Endodermal cell (in vitro differentiated cells): ENCODE data around the gene DGKB. TPM values are rescaled to one million over a fixed set of nuclear protein-coding genes. Genes with fewer than 3 reads are reported as not detected.
A peak's percentile ranks its signal among the peaks of the same experiment; 100 is the strongest.

Source experiments
- DNase-seq: peaks from one replicate; pipeline ENCODE4 v3.0.0-alpha.2; 2017
- H3K27ac ChIP-seq: 2 replicates; pipeline ENCODE4 v1.5.1; 2013; ENCODE audit warnings: mild to moderate bottlenecking, low read depth, low read length, moderate library complexity
- H3K27me3 ChIP-seq: 2 replicates; pipeline ENCODE4 v1.6.1; 2013; ENCODE audit warnings: mild to moderate bottlenecking, low read length, moderate library complexity; ENCODE audit not compliant: insufficient read depth, control insufficient read depth, poor library complexity, severe bottlenecking
- H3K36me3 ChIP-seq: 2 replicates; pipeline ENCODE4 v1.7.0; 2013; ENCODE audit warnings: mild to moderate bottlenecking, low read length, moderate library complexity; ENCODE audit not compliant: control insufficient read depth, insufficient read depth
- H3K4me1 ChIP-seq: one replicate; pipeline ENCODE4 v1.7.0; 2013; ENCODE audit warnings: low read length; ENCODE audit not compliant: control insufficient read depth, insufficient read depth
- H3K4me3 ChIP-seq: 2 replicates; pipeline ENCODE4 v1.5.1; 2013; ENCODE audit warnings: mild to moderate bottlenecking, low read length, moderate library complexity
- H3K9ac ChIP-seq: 2 replicates; pipeline ENCODE4 v1.6.1; 2013; ENCODE audit warnings: mild to moderate bottlenecking, low read length, moderate library complexity; ENCODE audit not compliant: poor library complexity, severe bottlenecking; ENCODE audit errors: extremely low read depth
- H3K9me3 ChIP-seq: 2 replicates; pipeline ENCODE4 v1.6.1; 2013; ENCODE audit warnings: mild to moderate bottlenecking, low read length, moderate library complexity; ENCODE audit not compliant: control insufficient read depth
- H3K27ac Mint-ChIP-seq: 2 replicates; pipeline ENCODE4 v1.8.0; 2020; ENCODE audit warnings: mixed read lengths
- H3K27me3 Mint-ChIP-seq: 2 replicates; pipeline ENCODE4 v1.8.0; 2021; ENCODE audit warnings: mild to moderate bottlenecking, mixed read lengths; ENCODE audit not compliant: insufficient read depth
- H3K36me3 Mint-ChIP-seq: 2 replicates; pipeline ENCODE4 v1.8.0; 2020; ENCODE audit warnings: low read depth, mixed read lengths
- H3K4me1 Mint-ChIP-seq: 2 replicates; pipeline ENCODE4 v1.8.0; 2020; ENCODE audit warnings: mixed read lengths
- H3K4me3 Mint-ChIP-seq: 2 replicates; pipeline ENCODE4 v1.8.0; 2020; ENCODE audit warnings: mild to moderate bottlenecking, moderate library complexity, mixed read lengths
- H3K9me3 Mint-ChIP-seq: 2 replicates; pipeline ENCODE4 v1.8.0; 2020; ENCODE audit warnings: mild to moderate bottlenecking, mixed read lengths
- WGBS, 2 experiments: methylation state at CpG; one replicate each; pipeline versions ENCODE4 v1.1.5 to v1.1.7; 2013; ENCODE audit warnings: missing lambda C conversion rate in 2 of 2, mixed read lengths in 1 of 2; ENCODE audit not compliant: insufficient coverage in 1 of 2, insufficient read length in 1 of 2; 5-methylcytosine and 5-hydroxymethylcytosine counted together
- total RNA-seq, 2 donors: library from RNA; stranded (reverse); fragmentation: NEBNext Ultra II Directional in 1 of 2; extraction: Animal tissue kit (Norgen Biotek cat#: 25700) in 1 of 2; gene quantifications; 2 replicates in 1 of 2; 3 replicates in 1 of 2; pipeline ENCODE4 v1.2.1, GENCODE V29; 2021
- TF ChIP-seq, protein P1 (sequence below): fragments of 200-600 bp; sonication (generic); conservative IDR thresholded peaks from 2 replicates; pipeline ENCODE4 v1.5.0; 2021; ENCODE audit warnings: antibody characterized with exemption, mild to moderate bottlenecking

Gene DGKB
- total RNA-seq, 2 donors from 2014 or later = 5.1 to 5.2 TPM

GRCh38 chr7:14395860-14396259 lies 506.7 kb downstream of the DGKB start:
- Mint-ChIP-seq H3K27me3 (no peaks in the 10 kb centered on the region), H3K4me3 (no peak overlapping the region), H3K9me3 (no peaks in the 10 kb centered on the region), H3K4me1 (no peaks in the 10 kb centered on the region), H3K27ac (no peak overlapping the region), H3K36me3 (no peaks in the 10 kb centered on the region)
- H3K9me3 ChIP-seq = no peaks in the 10 kb centered on the region
- H3K27ac ChIP-seq = no peak overlapping the region
- DNase-seq = no peak
- H3K27me3 ChIP-seq = no peaks in the 10 kb centered on the region
- H3K36me3 ChIP-seq = no peaks in the 10 kb centered on the region
- H3K9ac ChIP-seq = no peak overlapping the region
- no peaks in the 10 kb centered on the region for H3K4me1 ChIP-seq
- TF ChIP-seq, protein P1, sequence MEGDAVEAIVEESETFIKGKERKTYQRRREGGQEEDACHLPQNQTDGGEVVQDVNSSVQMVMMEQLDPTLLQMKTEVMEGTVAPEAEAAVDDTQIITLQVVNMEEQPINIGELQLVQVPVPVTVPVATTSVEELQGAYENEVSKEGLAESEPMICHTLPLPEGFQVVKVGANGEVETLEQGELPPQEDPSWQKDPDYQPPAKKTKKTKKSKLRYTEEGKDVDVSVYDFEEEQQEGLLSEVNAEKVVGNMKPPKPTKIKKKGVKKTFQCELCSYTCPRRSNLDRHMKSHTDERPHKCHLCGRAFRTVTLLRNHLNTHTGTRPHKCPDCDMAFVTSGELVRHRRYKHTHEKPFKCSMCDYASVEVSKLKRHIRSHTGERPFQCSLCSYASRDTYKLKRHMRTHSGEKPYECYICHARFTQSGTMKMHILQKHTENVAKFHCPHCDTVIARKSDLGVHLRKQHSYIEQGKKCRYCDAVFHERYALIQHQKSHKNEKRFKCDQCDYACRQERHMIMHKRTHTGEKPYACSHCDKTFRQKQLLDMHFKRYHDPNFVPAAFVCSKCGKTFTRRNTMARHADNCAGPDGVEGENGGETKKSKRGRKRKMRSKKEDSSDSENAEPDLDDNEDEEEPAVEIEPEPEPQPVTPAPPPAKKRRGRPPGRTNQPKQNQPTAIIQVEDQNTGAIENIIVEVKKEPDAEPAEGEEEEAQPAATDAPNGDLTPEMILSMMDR = no peak
- no peak overlapping the region for H3K4me3 ChIP-seq

DNA sequence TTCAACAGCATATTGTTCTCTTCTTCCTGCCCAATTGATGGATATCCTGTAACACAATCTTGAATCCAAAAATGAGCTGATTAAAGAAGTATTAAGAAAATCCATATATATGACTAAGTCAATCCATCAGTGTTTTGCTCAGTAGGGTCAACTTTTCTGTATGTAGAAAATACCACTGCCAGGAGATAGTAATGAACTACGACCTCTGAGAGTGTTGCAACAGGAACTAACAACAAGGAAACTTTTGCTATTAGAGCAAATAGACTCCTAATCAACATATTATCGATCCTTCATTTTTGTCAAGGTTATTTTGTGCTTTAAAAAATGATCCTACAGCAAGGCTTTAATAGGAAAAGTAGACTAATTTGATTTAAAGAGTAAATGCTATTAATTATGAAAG lies 507.8 kb downstream of the DGKB start:
- TF ChIP-seq, protein P1 = no peak
- no peak overlapping the region for H3K27ac Mint-ChIP-seq
- Histone ChIP-seq H3K36me3 (no peaks in the 10 kb centered on the region), H3K9me3 (no peaks in the 10 kb centered on the region), H3K27me3 (no peaks in the 10 kb centered on the region), H3K27ac (no peak overlapping the region), H3K4me1 (no peaks in the 10 kb centered on the region), H3K9ac (no peak overlapping the region), H3K4me3 (no peak overlapping the region)
- no peaks in the 10 kb centered on the region for H3K9me3 Mint-ChIP-seq
- no peak for DNase-seq
- 98% methylated on average over 2 of the region's 2 CpGs; no CpG with 5 or more reads in 1 of the 2 experiments for WGBS, 2 experiments
- H3K4me1 Mint-ChIP-seq = no peaks in the 10 kb centered on the region
- H3K4me3 Mint-ChIP-seq = no peak overlapping the region
- no peaks in the 10 kb centered on the region for H3K36me3 Mint-ChIP-seq
- no peaks in the 10 kb centered on the region for H3K27me3 Mint-ChIP-seq

DNA sequence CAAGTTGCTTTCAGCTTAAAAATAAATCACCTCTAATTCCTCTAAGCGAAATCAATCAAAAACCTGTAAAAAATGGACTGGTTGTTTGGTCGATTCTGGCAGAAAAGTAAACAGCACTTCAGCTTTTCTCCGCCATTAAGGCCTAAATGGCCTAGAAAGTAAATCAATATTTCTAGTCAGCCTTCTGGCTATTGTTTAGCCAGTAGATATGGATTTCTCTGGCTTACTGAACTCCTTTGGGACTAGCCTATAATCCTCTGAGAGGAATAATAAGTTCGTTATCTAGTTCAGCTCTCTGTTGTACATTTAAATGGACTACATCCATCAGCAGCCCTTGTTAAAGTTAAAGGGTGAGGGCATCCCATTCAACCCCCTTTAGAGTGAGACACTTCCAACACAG lies 513.0 kb downstream of the DGKB start:
- no peaks in the 10 kb centered on the region for H3K9me3 ChIP-seq
- H3K4me1 Mint-ChIP-seq = no peaks in the 10 kb centered on the region
- H3K9me3 Mint-ChIP-seq = no peaks in the 10 kb centered on the region
- no peak for DNase-seq
- H3K27me3 ChIP-seq = no peaks in the 10 kb centered on the region
- H3K36me3 Mint-ChIP-seq = no peaks in the 10 kb centered on the region
- TF ChIP-seq, protein P1 = no peak
- no peak overlapping the region for H3K27ac Mint-ChIP-seq
- peak overlapping the region; percentile 74 for H3K27ac ChIP-seq
- no peak overlapping the region for H3K4me3 Mint-ChIP-seq
- H3K36me3 ChIP-seq = no peaks in the 10 kb centered on the region
- no peaks in the 10 kb centered on the region for H3K27me3 Mint-ChIP-seq
- no peaks in the 10 kb centered on the region for H3K4me1 ChIP-seq
- no peak overlapping the region for H3K9ac ChIP-seq
- 94 to 100% methylated on average over 2 to 4 of the region's 4 CpGs for WGBS, 2 experiments
- H3K4me3 ChIP-seq = no peak overlapping the region
